Astrocyte of the cerebellum (primary cell): ENCODE data around the gene CLCN7.

Source experiments
- DNase-seq: peaks from one replicate; pipeline ENCODE4 v3.0.0-alpha.2; 2011; ENCODE audit warnings: low read depth
- H3K4me3 ChIP-seq: 2 replicates; pipeline ENCODE4 v1.5.1; 2011; ENCODE audit warnings: mild to moderate bottlenecking, low read depth, low read length, moderate library complexity
- CTCF ChIP-seq: IDR thresholded peaks from 2 replicates; pipeline ENCODE4 v1.5.1; 2012; ENCODE audit warnings: low read length, low read depth, moderate library complexity, mild to moderate bottlenecking; ENCODE audit errors: missing control alignments
- in situ Hi-C: cut with HindIII; loops from 2 replicates; pipeline ENCODE4 v1.10.0; 2017; ENCODE audit warnings: low sequenced_read_pairs

CLCN7 gene

GRCh38 chr16:1466054-1466453, 8.8 kb downstream of the CLCN7 start:
- no peak for TF ChIP-seq CTCF
- in situ Hi-C loops, result no loop called here
- no peak for DNase-seq
- H3K4me3 ChIP-seq, result no peak overlapping the region

GRCh38 chr16:1465567-1465915, 9.3 kb downstream of the CLCN7 start:
- H3K4me3 ChIP-seq, result no peak overlapping the region
- in situ Hi-C loops, result no loop called here
- TF ChIP-seq CTCF, result no peak
- no peak for DNase-seq

GRCh38 chr16:1464894-1465566, 9.8 kb downstream of the CLCN7 start:
- in situ Hi-C loops, result no loop called here
- TF ChIP-seq CTCF, result no peak
- no peak for DNase-seq
- no peak overlapping the region for H3K4me3 ChIP-seq

GRCh38 chr16:1464196-1464893, 10.5 kb downstream of the CLCN7 start:
- no peak for TF ChIP-seq CTCF
- in situ Hi-C loops, result no loop called here
- no peak overlapping the region for H3K4me3 ChIP-seq
- no peak for DNase-seq

GRCh38 chr16:1461146-1461545, 13.7 kb downstream of the CLCN7 start:
- no peak for DNase-seq
- no peak overlapping the region for H3K4me3 ChIP-seq
- in situ Hi-C loops, result no loop called here
- no peak for TF ChIP-seq CTCF

- H3K4me3 ChIP-seq, result no peak overlapping the region
- in situ Hi-C loops, result no loop called here
- no peak for TF ChIP-seq CTCF
- DNase-seq, result no peak
Measured at GRCh38 chr16:1460602-1461138, 14.2 kb downstream of the CLCN7 start.
